GM23338 (cell line): Measurements from ENCODE around the gene BANK1. TPM values are rescaled to one million over a fixed set of nuclear protein-coding genes. Genes with fewer than 3 reads are reported as not detected.

Experiments used
- ATAC-seq: fragments of 200-7000 bp; cut with Tn5 transposase; 3 replicates; pipeline ENCODE4 v1.9.1; 2020
- DNase-seq: peaks from one replicate; pipeline ENCODE4 v3.0.0-alpha.2; 2015; ENCODE audit warnings: low spot score
- H2AFZ ChIP-seq: fragments of 200-600 bp; sonication (generic); 2 replicates; pipeline ENCODE4 v1.8.0; 2016; ENCODE audit warnings: antibody characterized with exemption, mild to moderate bottlenecking, moderate library complexity
- H3F3A ChIP-seq: fragments of 200-600 bp; sonication (generic); replicated peaks from 2 replicates; pipeline ENCODE4 v1.8.0; 2017; ENCODE audit warnings: antibody characterized with exemption, mixed run types, low read depth
- H3K27ac ChIP-seq: fragments of 200-600 bp; sonication (generic); 2 replicates; pipeline ENCODE4 v1.6.1; 2016; ENCODE audit warnings: low read depth
- H3K27me3 ChIP-seq: fragments of 200-600 bp; sonication (generic); 2 replicates; pipeline ENCODE4 v1.8.0; 2016; ENCODE audit warnings: mild to moderate bottlenecking, mixed run types, moderate library complexity; ENCODE audit not compliant: insufficient read depth
- H3K36me3 ChIP-seq: fragments of 200-600 bp; sonication (generic); 2 replicates; pipeline ENCODE4 v1.8.0; 2016; ENCODE audit warnings: mild to moderate bottlenecking; ENCODE audit not compliant: insufficient read depth
- H3K4me1 ChIP-seq: fragments of 200-600 bp; sonication (generic); 2 replicates; pipeline ENCODE4 v1.8.0; 2016; ENCODE audit warnings: mild to moderate bottlenecking, moderate library complexity; ENCODE audit not compliant: insufficient read depth
- H3K4me2 ChIP-seq: fragments of 200-600 bp; sonication (generic); 2 replicates; pipeline ENCODE4 v1.7.1; 2017; ENCODE audit warnings: mixed run types
- H3K4me3 ChIP-seq: fragments of 200-600 bp; sonication (generic); 2 replicates; pipeline ENCODE4 v1.6.1; 2016; ENCODE audit warnings: mixed run types
- H3K79me2 ChIP-seq: fragments of 200-600 bp; sonication (generic); replicated peaks from 2 replicates; pipeline ENCODE4 v1.8.0; 2017; ENCODE audit warnings: mild to moderate bottlenecking; ENCODE audit not compliant: insufficient read depth
- H3K9me2 ChIP-seq: fragments of 200-600 bp; sonication (generic); 2 replicates; pipeline ENCODE4 v1.8.0; 2017; ENCODE audit not compliant: insufficient read depth
- H4K20me1 ChIP-seq: fragments of 200-600 bp; sonication (generic); replicated peaks from 2 replicates; pipeline ENCODE4 v1.8.0; 2017; ENCODE audit warnings: mild to moderate bottlenecking; ENCODE audit not compliant: insufficient read depth
- H3K27ac Mint-ChIP-seq: 2 replicates; pipeline ENCODE4 v1.8.0; 2020; ENCODE audit warnings: inconsistent platforms, mild to moderate bottlenecking, moderate library complexity, mixed read lengths
- H3K27me3 Mint-ChIP-seq: 3 replicates; pipeline ENCODE4 v1.8.0; 2022; ENCODE audit warnings: low read depth, mild to moderate bottlenecking, moderate library complexity, mixed read lengths, inconsistent platforms; ENCODE audit not compliant: insufficient read depth, poor library complexity
- H3K36me3 Mint-ChIP-seq: 3 replicates; pipeline ENCODE4 v1.8.0; 2021; ENCODE audit warnings: low read depth, mild to moderate bottlenecking, inconsistent platforms, moderate library complexity, mixed read lengths
- H3K4me1 Mint-ChIP-seq: 3 replicates; pipeline ENCODE4 v1.8.0; 2020; ENCODE audit warnings: mild to moderate bottlenecking, inconsistent platforms, mixed read lengths
- H3K4me3 Mint-ChIP-seq: 3 replicates; pipeline ENCODE4 v1.8.0; 2021; ENCODE audit warnings: moderate library complexity, mild to moderate bottlenecking, inconsistent platforms, mixed read lengths
- H3K9me3 Mint-ChIP-seq: 3 replicates; pipeline ENCODE4 v1.8.0; 2020; ENCODE audit warnings: moderate library complexity, mild to moderate bottlenecking, inconsistent platforms, mixed read lengths
- CREB1 ChIP-seq: fragments of 250-450 bp; sonication (Bioruptor Pico); IDR thresholded peaks from 2 replicates; pipeline ENCODE4 v1.5.0; 2020; ENCODE audit warnings: low read depth, mild to moderate bottlenecking, moderate library complexity
- EZH2 ChIP-seq: fragments of 200-600 bp; sonication (generic); IDR thresholded peaks from one replicate; pipeline ENCODE4 v1.8.0; 2017; ENCODE audit warnings: antibody characterized with exemption, mild to moderate bottlenecking, low read depth; ENCODE audit not compliant: unreplicated experiment
- EZH2phosphoT487 ChIP-seq: fragments of 200-600 bp; sonication (generic); IDR thresholded peaks from one replicate; pipeline ENCODE4 v1.8.1; 2018; ENCODE audit warnings: antibody characterized with exemption; ENCODE audit not compliant: unreplicated experiment
- JUNB ChIP-seq: IDR thresholded peaks from one replicate; pipeline ENCODE4 v1.6.1; 2016; ENCODE audit warnings: antibody characterized with exemption; ENCODE audit not compliant: unreplicated experiment
- NANOG ChIP-seq: IDR thresholded peaks from 2 replicates; pipeline ENCODE4 v1.6.1; 2016; ENCODE audit warnings: antibody characterized with exemption, borderline replicate concordance
- POLR2AphosphoS5 ChIP-seq: IDR thresholded peaks from 2 replicates; pipeline ENCODE4 v1.6.1; 2016; ENCODE audit warnings: antibody characterized with exemption, low read depth
- STAT1 ChIP-seq: IDR thresholded peaks from one replicate; pipeline ENCODE4 v1.6.1; 2016; ENCODE audit warnings: antibody characterized with exemption; ENCODE audit not compliant: unreplicated experiment
- ZNF114 ChIP-seq: fragments of 250-450 bp; sonication (Bioruptor Pico); IDR thresholded peaks from 2 replicates; pipeline ENCODE4 v1.5.0; 2020; ENCODE audit warnings: mild to moderate bottlenecking, moderate library complexity
- ZNF331 ChIP-seq: fragments of 250-450 bp; sonication (Bioruptor Pico); IDR thresholded peaks from 2 replicates; pipeline ENCODE4 v1.5.0; 2020; ENCODE audit warnings: low read depth, mild to moderate bottlenecking, moderate library complexity
- polyA plus RNA-seq: library from polyadenylated mRNA; unstranded; fragments of >200 nt; fragmentation: Nextera tagmentation; extraction: Ambion mirVana; gene quantifications from 2 replicates; pipeline ENCODE4 v1.2.1, GENCODE V29; 2016
- total RNA-seq: library from RNA; depleted of rRNA; stranded (reverse); fragments of >200 nt; shearing (Covaris generic); gene quantifications from 2 replicates; pipeline ENCODE4 v1.2.3, GENCODE V29; 2014
- TF ChIP-seq, protein P1 (sequence below): IDR thresholded peaks from 2 replicates; pipeline ENCODE4 v1.6.1; 2016; ENCODE audit warnings: antibody characterized with exemption
- TF ChIP-seq, protein P2 (sequence below): fragments of 250-450 bp; sonication (Bioruptor Pico); IDR thresholded peaks from 2 replicates; pipeline ENCODE4 v1.5.0; 2020; ENCODE audit warnings: mild to moderate bottlenecking, moderate library complexity
- TF ChIP-seq, protein P3 (sequence below), 2 experiments: fragments of 200-600 bp in 1 of 2; sonication (generic) in 1 of 2; conservative IDR thresholded peaks; 2 replicates each; pipeline versions ENCODE4 v1.5.1 to v1.6.1; 2016 to 2017; ENCODE audit warnings: antibody characterized with exemption in 2 of 2, low read depth in 2 of 2, mild to moderate bottlenecking in 2 of 2, moderate library complexity in 1 of 2
- TF ChIP-seq, protein P4 (sequence below): IDR thresholded peaks from one replicate; pipeline ENCODE4 v1.6.1; 2018; ENCODE audit warnings: antibody characterized with exemption; ENCODE audit not compliant: unreplicated experiment

Gene BANK1
- total and polyA plus RNA-seq, 2 experiments from 2014 or later = 0.86 to 0.87 TPM

DNA sequence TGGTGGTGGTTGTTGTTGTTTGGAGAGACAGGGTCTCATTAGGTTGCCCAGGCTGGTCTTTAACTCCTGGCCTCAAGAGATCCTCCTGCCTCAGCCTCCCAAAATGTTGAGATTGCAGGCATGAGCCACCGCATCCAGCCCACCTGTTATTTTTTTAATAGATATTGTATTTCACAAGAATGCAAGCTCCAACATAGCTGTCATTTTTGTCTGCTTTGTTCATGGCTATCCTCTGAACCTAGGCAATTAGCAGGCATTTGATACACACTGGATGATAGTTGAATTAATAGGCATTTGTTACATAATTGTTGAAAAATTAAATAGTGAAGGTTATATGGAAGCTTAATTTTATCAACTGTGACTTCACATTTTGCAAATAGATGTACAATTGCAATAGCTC, 64.7 kb downstream of the BANK1 start:
- H3K9me2 ChIP-seq = no peaks in the 10 kb centered on the region

More for the DNA sequence above, 64.7 kb downstream of the BANK1 start:
- Histone ChIP-seq H3K36me3 (no peaks in the 10 kb centered on the region), H2AFZ (no peak overlapping the region), H3K27me3 (no peaks in the 10 kb centered on the region), H3K27ac (no peak overlapping the region), H4K20me1 (no peaks in the 10 kb centered on the region), H3K4me3 (no peak overlapping the region), H3K4me1 (no peaks in the 10 kb centered on the region), H3F3A (no peaks in the 10 kb centered on the region), H3K4me2 (no peak overlapping the region), H3K79me2 (no peaks in the 10 kb centered on the region)
- Mint-ChIP-seq H3K27me3 (no peaks in the 10 kb centered on the region), H3K36me3 (no peaks in the 10 kb centered on the region), H3K27ac (no peak overlapping the region), H3K4me3 (no peak overlapping the region), H3K9me3 (no peaks in the 10 kb centered on the region), H3K4me1 (peaks cover 5% of the 10 kb centered on the region)
- DNase-seq = no peak
- ATAC-seq = no peak
- TF ChIP-seq, protein P1, sequence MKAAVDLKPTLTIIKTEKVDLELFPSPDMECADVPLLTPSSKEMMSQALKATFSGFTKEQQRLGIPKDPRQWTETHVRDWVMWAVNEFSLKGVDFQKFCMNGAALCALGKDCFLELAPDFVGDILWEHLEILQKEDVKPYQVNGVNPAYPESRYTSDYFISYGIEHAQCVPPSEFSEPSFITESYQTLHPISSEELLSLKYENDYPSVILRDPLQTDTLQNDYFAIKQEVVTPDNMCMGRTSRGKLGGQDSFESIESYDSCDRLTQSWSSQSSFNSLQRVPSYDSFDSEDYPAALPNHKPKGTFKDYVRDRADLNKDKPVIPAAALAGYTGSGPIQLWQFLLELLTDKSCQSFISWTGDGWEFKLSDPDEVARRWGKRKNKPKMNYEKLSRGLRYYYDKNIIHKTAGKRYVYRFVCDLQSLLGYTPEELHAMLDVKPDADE = no peak
- TF ChIP-seq NANOG (no peak), EZH2phosphoT487 (no peak), ZNF114 (no peak), STAT1 (no peak), POLR2AphosphoS5 (no peak), JUNB (no peak), EZH2 (no peak), ZNF331 (no peak), CREB1 (no peak)
- TF ChIP-seq, protein P2, sequence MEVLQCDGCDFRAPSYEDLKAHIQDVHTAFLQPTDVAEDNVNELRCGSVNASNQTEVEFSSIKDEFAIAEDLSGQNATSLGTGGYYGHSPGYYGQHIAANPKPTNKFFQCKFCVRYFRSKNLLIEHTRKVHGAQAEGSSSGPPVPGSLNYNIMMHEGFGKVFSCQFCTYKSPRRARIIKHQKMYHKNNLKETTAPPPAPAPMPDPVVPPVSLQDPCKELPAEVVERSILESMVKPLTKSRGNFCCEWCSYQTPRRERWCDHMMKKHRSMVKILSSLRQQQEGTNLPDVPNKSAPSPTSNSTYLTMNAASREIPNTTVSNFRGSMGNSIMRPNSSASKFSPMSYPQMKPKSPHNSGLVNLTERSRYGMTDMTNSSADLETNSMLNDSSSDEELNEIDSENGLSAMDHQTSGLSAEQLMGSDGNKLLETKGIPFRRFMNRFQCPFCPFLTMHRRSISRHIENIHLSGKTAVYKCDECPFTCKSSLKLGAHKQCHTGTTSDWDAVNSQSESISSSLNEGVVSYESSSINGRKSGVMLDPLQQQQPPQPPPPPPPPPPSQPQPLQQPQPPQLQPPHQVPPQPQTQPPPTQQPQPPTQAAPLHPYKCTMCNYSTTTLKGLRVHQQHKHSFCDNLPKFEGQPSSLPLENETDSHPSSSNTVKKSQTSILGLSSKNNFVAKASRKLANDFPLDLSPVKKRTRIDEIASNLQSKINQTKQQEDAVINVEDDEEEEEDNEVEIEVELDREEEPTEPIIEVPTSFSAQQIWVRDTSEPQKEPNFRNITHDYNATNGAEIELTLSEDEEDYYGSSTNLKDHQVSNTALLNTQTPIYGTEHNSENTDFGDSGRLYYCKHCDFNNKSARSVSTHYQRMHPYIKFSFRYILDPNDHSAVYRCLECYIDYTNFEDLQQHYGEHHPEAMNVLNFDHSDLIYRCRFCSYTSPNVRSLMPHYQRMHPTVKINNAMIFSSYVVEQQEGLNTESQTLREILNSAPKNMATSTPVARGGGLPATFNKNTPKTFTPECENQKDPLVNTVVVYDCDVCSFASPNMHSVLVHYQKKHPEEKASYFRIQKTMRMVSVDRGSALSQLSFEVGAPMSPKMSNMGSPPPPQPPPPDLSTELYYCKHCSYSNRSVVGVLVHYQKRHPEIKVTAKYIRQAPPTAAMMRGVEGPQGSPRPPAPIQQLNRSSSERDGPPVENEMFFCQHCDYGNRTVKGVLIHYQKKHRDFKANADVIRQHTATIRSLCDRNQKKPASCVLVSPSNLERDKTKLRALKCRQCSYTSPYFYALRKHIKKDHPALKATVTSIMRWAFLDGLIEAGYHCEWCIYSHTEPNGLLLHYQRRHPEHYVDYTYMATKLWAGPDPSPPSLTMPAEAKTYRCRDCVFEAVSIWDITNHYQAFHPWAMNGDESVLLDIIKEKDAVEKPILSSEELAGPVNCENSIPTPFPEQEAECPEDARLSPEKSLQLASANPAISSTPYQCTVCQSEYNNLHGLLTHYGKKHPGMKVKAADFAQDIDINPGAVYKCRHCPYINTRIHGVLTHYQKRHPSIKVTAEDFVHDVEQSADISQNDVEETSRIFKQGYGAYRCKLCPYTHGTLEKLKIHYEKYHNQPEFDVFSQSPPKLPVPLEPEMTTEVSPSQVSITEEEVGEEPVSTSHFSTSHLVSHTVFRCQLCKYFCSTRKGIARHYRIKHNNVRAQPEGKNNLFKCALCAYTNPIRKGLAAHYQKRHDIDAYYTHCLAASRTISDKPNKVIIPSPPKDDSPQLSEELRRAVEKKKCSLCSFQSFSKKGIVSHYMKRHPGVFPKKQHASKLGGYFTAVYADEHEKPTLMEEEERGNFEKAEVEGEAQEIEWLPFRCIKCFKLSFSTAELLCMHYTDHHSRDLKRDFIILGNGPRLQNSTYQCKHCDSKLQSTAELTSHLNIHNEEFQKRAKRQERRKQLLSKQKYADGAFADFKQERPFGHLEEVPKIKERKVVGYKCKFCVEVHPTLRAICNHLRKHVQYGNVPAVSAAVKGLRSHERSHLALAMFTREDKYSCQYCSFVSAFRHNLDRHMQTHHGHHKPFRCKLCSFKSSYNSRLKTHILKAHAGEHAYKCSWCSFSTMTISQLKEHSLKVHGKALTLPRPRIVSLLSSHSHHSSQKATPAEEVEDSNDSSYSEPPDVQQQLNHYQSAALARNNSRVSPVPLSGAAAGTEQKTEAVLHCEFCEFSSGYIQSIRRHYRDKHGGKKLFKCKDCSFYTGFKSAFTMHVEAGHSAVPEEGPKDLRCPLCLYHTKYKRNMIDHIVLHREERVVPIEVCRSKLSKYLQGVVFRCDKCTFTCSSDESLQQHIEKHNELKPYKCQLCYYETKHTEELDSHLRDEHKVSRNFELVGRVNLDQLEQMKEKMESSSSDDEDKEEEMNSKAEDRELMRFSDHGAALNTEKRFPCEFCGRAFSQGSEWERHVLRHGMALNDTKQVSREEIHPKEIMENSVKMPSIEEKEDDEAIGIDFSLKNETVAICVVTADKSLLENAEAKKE (CRISPR knock-in tag) = no peak
- TF ChIP-seq, protein P3, sequence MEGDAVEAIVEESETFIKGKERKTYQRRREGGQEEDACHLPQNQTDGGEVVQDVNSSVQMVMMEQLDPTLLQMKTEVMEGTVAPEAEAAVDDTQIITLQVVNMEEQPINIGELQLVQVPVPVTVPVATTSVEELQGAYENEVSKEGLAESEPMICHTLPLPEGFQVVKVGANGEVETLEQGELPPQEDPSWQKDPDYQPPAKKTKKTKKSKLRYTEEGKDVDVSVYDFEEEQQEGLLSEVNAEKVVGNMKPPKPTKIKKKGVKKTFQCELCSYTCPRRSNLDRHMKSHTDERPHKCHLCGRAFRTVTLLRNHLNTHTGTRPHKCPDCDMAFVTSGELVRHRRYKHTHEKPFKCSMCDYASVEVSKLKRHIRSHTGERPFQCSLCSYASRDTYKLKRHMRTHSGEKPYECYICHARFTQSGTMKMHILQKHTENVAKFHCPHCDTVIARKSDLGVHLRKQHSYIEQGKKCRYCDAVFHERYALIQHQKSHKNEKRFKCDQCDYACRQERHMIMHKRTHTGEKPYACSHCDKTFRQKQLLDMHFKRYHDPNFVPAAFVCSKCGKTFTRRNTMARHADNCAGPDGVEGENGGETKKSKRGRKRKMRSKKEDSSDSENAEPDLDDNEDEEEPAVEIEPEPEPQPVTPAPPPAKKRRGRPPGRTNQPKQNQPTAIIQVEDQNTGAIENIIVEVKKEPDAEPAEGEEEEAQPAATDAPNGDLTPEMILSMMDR (conservative IDR thresholded peaks at IDR 0.05; ENCODE audit: low read depth in 2 of 2) = no peak
- TF ChIP-seq, protein P4, sequence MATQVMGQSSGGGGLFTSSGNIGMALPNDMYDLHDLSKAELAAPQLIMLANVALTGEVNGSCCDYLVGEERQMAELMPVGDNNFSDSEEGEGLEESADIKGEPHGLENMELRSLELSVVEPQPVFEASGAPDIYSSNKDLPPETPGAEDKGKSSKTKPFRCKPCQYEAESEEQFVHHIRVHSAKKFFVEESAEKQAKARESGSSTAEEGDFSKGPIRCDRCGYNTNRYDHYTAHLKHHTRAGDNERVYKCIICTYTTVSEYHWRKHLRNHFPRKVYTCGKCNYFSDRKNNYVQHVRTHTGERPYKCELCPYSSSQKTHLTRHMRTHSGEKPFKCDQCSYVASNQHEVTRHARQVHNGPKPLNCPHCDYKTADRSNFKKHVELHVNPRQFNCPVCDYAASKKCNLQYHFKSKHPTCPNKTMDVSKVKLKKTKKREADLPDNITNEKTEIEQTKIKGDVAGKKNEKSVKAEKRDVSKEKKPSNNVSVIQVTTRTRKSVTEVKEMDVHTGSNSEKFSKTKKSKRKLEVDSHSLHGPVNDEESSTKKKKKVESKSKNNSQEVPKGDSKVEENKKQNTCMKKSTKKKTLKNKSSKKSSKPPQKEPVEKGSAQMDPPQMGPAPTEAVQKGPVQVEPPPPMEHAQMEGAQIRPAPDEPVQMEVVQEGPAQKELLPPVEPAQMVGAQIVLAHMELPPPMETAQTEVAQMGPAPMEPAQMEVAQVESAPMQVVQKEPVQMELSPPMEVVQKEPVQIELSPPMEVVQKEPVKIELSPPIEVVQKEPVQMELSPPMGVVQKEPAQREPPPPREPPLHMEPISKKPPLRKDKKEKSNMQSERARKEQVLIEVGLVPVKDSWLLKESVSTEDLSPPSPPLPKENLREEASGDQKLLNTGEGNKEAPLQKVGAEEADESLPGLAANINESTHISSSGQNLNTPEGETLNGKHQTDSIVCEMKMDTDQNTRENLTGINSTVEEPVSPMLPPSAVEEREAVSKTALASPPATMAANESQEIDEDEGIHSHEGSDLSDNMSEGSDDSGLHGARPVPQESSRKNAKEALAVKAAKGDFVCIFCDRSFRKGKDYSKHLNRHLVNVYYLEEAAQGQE = no peak
